ENCODE data around the gene DBX1.
"Not testable (repeated sequence)": the region's sequence is repeated elsewhere in the genome, so short reads cannot be mapped to it uniquely, and the experiment has no call there.

DBX1 gene

GRCh38 chr11:20160425-20161229 is at the start of gene DBX1:
DBX1 (minus strand) TSS chr11:20160475; CDS start chr11:20160324, 151 bp downstream.
- no peak for DNase-seq (ENCODE audit: low read depth)

- DNase-seq (ENCODE audit: low read depth) = no peak
Observed at GRCh38 chr11:20208622-20209111, 48.4 kb upstream of the DBX1 start.

DNA sequence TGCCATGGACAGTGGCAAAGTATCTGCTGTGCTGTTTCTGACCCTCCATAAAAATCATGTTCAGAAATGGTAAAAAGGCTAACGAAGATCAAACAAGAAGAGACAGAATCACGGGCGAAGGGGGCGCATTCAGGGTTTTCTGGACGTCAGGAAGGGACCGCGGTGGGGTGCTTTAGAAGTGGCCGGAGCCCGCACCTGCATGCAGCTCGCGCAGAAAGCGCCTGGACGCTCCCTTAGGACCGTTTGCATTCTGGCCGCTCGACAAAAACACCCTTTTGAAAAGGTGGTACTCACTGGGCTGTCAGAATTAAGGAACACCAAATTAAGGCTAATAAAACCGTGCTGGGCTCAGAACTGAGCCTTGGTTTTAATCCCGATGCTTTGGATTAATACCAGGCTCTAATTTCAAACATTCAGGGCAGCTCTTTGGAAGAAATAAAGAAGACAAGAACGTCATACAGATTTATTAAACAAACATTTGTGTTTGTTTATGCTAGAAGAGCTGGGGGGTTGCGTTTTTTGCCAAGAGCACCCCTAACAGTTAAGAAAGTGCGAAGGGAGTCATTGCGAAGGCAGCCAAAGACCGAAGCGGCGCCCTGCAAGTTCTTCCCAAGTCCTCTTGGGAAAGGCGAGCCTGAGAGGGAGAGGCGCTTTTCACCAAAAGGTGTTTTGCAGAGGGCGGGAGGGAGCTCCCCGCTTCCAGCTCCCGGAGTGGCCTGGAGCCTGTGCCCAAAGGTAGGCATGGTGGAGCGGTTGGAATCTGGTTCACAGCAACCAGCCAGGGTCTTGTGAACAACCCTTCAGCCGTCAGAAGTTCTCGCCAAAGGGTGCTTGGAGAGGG is 47.7 kb upstream of the DBX1 start:
- no peak for DNase-seq (ENCODE audit: low read depth)

- DNase-seq (ENCODE audit: low read depth) = no peak
Observed at GRCh38 chr11:20205807-20206206, 45.5 kb upstream of the DBX1 start.

DNA sequence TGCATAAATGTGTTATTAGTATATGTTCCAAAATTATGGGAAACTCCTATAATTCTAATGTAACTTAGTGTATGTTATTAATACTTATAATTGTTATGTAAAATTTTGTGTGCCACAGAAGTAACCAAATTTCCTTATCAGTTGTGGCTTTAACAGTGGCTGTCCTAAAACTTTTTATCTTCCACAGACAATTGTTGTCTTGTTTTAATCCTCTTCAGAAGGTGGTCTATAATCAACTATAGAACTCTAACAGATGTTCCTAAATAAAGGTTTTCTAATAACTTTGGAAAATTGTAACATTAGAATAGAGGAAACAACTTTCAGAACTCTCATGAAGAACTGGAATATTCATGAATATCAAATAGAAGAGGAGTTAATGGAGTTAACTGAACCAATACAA is 44.4 kb upstream of the DBX1 start:
- no peak for DNase-seq (ENCODE audit: low read depth)

DNA sequence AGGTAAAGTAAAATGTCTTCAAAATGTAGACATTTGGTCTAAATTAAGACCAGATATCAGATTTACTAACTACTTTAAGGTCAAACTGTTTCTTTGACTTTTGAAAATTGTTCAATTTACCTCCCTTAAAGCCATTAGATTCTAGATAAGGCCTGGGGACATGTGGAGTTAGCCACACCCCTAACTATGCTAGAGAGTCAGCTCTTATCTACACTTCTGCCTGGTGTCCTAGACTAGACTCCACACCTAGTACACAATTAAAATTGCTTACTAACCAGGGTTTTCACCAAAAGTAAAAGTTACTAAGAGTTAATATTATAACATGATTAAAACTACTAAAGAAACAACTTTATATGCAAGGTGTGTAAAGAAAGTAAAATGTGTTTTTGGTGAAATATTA is 43.6 kb upstream of the DBX1 start:
- DNase-seq (ENCODE audit: low read depth) = no peak

DNA sequence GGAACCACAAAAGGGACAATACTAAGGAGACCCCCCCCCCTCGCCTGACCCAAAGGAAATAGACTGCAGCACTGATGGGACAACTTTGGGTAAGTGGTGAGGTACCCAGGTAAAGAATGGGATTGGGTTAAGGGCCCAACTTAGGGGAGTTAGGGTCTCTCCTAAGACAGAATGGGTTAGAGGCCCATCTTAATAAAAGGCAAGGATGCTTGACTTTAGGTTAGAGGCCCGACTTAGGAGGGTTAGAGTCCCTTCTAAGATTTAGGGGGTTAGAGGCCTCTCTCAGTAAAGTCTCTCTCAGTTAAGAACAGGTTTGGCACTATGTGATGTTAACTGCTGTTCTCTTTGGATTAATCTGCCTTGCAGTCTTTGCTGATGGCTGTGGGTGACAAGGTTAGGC is 41.0 kb upstream of the DBX1 start:
- no peak for DNase-seq (ENCODE audit: low read depth)

DNA sequence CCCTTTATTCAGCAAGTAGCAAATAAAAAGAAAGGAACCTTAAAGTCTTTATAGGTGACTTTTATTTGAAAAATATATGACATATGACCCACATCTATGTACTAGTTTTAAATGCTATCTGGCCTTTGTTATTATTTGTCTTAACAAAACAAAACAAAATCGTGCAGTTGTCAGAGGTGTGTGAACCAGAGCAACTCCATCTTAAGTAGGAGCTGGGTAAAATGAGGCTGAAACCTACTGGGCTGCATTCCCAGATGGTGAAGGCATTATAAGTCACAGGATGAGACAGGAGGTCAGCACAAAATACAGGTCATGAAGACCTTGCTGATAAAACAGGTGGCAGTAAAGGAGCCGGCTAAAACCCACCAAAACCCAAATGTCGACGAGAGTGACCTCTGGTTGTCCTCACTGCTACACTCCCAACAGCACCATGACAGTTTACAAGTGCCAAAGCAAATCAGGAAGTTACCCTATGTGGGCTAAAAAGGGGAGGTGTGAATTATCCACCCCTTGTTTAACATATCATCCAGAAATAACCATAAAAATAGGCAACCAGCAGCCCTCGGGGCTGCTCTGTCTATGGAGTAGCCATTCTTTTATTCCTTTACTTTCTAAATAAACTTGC is 40.2 kb upstream of the DBX1 start:
- not testable (repeated sequence) for DNase-seq (ENCODE audit: low read depth)

GRCh38 chr11:20197881-20198280 is 37.6 kb upstream of the DBX1 start:
- no peak for DNase-seq (ENCODE audit: low read depth)

- DNase-seq (ENCODE audit: low read depth) = no peak
Observed at GRCh38 chr11:20194470-20194869, 34.2 kb upstream of the DBX1 start.

DNA sequence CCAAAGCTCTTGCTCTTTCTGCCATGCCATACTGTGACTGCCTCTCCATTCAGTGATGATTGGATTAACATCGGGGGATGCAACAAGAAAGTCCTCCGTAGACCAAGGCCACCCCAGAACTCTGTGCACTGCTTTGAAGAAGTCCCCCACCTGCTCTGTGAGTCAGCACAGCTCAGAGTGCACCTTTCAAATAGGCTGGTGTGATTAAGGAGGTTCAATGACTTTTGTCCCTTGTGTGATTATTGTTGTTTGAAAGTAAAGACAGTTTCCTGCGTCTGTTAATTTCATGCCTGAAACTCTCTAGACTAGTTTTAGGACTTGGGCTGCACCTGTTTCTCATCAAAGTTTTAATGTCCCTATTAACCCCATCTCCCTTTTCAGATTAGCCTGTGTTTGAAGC is 33.0 kb upstream of the DBX1 start:
- no peak for DNase-seq (ENCODE audit: low read depth)

- DNase-seq (ENCODE audit: low read depth) = no peak
Observed at GRCh38 chr11:20192641-20193040, 32.4 kb upstream of the DBX1 start.

DNA sequence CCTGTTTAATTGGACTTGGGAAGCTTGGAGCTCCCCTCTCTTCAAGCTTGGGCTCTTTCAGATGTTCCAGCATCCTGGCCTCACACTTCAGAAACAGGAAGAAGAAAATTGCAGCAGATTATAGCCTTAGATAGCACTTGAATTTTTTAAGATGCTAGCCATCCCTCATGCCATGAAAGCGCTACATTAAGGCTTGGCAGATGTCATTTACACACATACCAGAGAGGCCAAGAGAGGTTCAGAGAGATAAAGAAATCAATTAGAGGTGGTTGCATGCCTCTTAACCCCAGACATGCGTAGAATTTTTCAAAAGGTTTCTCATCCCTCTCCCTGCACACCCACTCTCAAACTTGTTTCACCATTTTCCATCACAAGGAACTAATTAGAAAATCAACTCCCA is 31.9 kb upstream of the DBX1 start:
- DNase-seq (ENCODE audit: low read depth) = no peak

GRCh38 chr11:20178976-20179375 is 18.7 kb upstream of the DBX1 start:
- DNase-seq (ENCODE audit: low read depth) = no peak

DNA sequence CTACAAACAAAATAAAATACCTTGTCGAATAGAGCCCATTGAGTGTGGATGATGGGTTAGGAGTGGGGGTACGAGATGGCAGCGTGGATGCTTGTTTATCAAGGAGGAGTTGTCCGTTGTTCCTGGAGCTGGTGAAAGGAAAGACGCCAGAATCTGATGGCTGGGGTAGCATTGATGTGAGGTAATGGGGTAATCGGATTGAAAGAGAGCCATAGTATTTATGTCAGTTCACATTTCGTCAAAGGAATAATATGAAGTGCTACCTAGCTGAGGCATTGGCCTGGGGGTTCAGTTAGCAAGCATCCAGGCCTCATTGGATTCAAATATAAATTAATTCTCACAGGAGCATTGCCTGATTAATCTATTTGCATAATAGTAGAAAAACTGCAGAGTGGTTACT is 16.9 kb upstream of the DBX1 start:
- no peak for DNase-seq (ENCODE audit: low read depth)

GRCh38 chr11:20172721-20173447 is 12.6 kb upstream of the DBX1 start:
- no peak for DNase-seq (ENCODE audit: low read depth)

DNA sequence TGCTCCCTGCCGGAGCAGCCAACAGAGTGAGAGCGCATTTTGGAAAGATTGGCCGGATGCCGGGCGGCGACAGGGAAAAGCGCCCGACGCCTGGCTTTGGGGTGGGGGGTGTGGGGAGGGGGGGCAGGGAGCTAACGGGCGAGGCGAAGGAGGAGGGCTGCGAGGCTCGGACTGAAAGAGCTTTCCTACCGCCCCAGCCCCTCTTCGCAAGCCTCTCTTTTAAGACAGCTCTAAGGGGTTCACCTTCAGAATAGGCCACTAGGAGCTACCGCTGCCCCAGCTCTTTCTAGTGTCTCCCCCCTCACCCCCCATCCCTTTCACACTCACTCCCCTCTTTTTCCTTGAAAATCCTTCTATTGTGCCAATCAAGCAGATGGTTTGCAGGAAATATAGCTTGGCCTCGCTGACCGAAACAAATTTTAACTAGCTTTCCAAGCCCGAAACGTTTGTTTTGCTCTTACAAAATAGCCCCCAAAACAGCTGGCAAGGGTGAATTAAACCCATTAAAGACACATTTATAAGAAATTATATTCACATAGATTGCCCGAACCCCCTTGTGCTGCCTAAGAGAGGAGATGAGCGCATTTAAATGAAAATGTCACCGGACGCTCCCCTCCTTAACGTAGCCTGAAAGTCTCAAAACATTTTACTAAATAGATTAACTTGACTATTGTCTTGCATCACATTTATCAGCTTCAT is 3.7 kb upstream of the DBX1 start:
- DNase-seq (ENCODE audit: low read depth) = no peak

- DNase-seq (ENCODE audit: low read depth) = no peak
Observed at GRCh38 chr11:20162824-20163782, 2.8 kb upstream of the DBX1 start.

GRCh38 chr11:20161923-20162744 is 1.9 kb upstream of the DBX1 start:
- DNase-seq (ENCODE audit: low read depth) = no peak

Measured in CMK (cell line).